HFFc6 (cell line): ENCODE results near the gene SAMHD1. TPM values are rescaled to one million over a fixed set of nuclear protein-coding genes. Genes with fewer than 3 reads are reported as not detected.

ENCODE experiments used
- DNase-seq: peaks from one replicate; pipeline ENCODE4 v3.0.0-alpha.2; 2018
- H3K27ac Mint-ChIP-seq: 2 replicates; pipeline ENCODE4 v1.8.0; 2020; ENCODE audit warnings: mild to moderate bottlenecking, mixed read lengths
- H3K27me3 Mint-ChIP-seq: 2 replicates; pipeline ENCODE4 v1.8.0; 2021; ENCODE audit warnings: mild to moderate bottlenecking, moderate library complexity, mixed read lengths; ENCODE audit not compliant: insufficient read depth
- H3K36me3 Mint-ChIP-seq: 2 replicates; pipeline ENCODE4 v1.8.0; 2021; ENCODE audit warnings: low read depth, mixed read lengths
- H3K4me1 Mint-ChIP-seq: 2 replicates; pipeline ENCODE4 v1.8.0; 2020; ENCODE audit warnings: low read depth, mixed read lengths
- H3K4me3 Mint-ChIP-seq: 2 replicates; pipeline ENCODE4 v1.8.0; 2020; ENCODE audit warnings: mild to moderate bottlenecking, moderate library complexity, mixed read lengths
- H3K9me3 Mint-ChIP-seq: 2 replicates; pipeline ENCODE4 v1.8.0; 2020; ENCODE audit warnings: mild to moderate bottlenecking, mixed read lengths
- total RNA-seq, 6 experiments: library from RNA; stranded (reverse); fragmentation: NEBNext Ultra II Directional; extraction: Animal tissue kit (Norgen Biotek cat#: 25700); gene quantifications; 2 replicates in 1 of 6; 3 replicates in 5 of 6; pipeline ENCODE4 v1.2.3, GENCODE V29; 2021
- TF ChIP-seq, protein P1 (sequence below): fragments of 200-600 bp; sonication (generic); IDR thresholded peaks from 2 replicates; pipeline ENCODE4 v1.5.0; 2021; ENCODE audit warnings: antibody characterized with exemption, mild to moderate bottlenecking

Gene SAMHD1
- total RNA-seq, 6 experiments from 2014 or later: 19.4 to 31.3 (median 23.8) TPM

DNA sequence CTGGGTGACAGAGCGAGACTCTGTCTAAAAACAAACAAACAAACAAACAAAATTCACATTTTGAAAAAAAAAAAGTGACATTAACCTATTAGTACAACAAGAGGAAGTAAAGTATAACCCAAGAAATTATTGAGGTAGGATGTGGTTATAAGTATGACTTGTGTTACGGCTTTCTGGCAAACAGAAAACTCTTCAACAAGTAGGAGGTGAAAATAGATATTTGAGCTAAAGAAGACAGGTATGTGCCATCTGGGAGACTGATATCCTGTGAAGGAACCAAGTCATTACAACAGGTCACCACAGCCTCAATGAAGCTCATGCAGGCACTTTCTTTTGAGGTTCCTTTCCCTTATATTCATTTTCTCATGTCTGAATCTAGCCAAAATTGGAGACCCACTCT is 46.8 kb downstream of the SAMHD1 start:
- H3K27ac Mint-ChIP-seq: no peak overlapping the region
- H3K4me3 Mint-ChIP-seq: no peak overlapping the region
- H3K9me3 Mint-ChIP-seq: no peaks in the 10 kb centered on the region
- H3K36me3 Mint-ChIP-seq: no peaks in the 10 kb centered on the region; the same call in 1 of the 2 replicates
- H3K4me1 Mint-ChIP-seq: peaks cover under 1% of the 10 kb centered on the region; the same call in 1 of the 2 replicates
- DNase-seq: no peak
- H3K27me3 Mint-ChIP-seq: no peaks in the 10 kb centered on the region
- TF ChIP-seq, protein P1, sequence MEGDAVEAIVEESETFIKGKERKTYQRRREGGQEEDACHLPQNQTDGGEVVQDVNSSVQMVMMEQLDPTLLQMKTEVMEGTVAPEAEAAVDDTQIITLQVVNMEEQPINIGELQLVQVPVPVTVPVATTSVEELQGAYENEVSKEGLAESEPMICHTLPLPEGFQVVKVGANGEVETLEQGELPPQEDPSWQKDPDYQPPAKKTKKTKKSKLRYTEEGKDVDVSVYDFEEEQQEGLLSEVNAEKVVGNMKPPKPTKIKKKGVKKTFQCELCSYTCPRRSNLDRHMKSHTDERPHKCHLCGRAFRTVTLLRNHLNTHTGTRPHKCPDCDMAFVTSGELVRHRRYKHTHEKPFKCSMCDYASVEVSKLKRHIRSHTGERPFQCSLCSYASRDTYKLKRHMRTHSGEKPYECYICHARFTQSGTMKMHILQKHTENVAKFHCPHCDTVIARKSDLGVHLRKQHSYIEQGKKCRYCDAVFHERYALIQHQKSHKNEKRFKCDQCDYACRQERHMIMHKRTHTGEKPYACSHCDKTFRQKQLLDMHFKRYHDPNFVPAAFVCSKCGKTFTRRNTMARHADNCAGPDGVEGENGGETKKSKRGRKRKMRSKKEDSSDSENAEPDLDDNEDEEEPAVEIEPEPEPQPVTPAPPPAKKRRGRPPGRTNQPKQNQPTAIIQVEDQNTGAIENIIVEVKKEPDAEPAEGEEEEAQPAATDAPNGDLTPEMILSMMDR: no peak

DNA sequence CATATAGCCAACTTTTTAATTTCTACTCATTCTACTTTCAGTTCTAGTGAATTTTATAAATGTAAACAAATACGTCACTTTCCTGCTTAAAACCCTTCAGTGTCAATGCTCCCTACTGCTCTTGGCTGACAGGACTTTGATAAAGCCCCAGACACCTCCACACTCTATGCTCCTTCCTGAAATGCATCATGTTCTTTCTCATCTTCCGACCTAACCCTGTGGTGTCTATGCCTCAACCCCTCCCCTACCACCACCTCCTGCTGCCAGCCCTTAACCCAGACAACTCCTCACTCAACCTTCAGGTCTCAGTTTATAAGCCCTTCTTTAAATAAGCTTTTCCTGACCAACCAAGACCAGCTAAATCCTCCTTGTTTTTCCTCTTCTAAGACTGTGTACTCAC is 56.5 kb downstream of the SAMHD1 start:
- Mint-ChIP-seq H3K27ac (no peak overlapping the region), H3K27me3 (no peaks in the 10 kb centered on the region), H3K9me3 (no peaks in the 10 kb centered on the region), H3K4me3 (no peak overlapping the region), H3K36me3 (no peaks in the 10 kb centered on the region; the same call in 1 of the 2 replicates), H3K4me1 (peaks cover 12% of the 10 kb centered on the region)
- DNase-seq: no peak
- TF ChIP-seq, protein P1: no peak

DNA sequence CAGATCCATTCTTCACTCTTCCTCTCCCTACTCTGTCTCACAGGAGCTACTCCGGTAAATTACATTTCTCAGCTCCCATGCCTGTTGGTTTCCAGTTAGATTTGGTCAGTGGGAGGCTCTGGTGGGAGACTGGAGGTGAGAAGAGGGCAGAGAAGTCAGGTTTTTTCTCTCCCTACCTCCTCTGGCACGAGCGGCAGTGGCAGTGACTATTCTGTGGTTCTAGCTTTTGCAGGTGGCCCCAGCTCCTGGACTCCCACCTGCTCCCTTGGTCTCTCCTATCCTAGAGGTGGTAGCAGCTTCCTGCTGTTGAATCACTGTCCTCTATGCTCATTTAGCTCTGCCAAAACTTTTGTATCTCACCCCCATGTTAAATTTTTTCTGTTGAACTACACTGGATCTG is 57.7 kb downstream of the SAMHD1 start:
- Mint-ChIP-seq H3K4me1 (peaks cover 3% of the 10 kb centered on the region), H3K36me3 (no peaks in the 10 kb centered on the region; the same call in 1 of the 2 replicates), H3K4me3 (no peak overlapping the region), H3K27me3 (no peaks in the 10 kb centered on the region), H3K27ac (no peak overlapping the region), H3K9me3 (no peaks in the 10 kb centered on the region)
- TF ChIP-seq, protein P1: no peak
- DNase-seq: no peak

DNA sequence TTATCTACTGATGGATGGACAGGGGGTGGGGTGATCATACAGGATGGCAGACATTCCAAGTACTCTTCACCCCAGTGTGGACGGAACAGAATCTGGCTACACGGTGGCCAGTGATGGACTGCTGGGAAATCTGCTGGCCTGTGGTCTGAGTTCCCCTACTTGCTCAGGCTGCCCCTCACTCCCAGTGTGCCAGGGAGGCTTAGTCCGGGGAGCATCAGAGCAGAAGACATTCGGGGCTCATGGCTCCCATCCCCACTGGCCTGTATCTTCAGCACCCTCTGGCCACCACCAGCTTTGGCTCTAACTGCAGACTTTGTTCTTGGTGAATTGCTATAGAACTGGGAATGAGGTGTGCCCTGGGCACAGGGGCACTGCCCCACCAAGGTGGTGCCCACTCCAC is 60.3 kb downstream of the SAMHD1 start:
- Mint-ChIP-seq H3K4me1 (peaks cover 15% of the 10 kb centered on the region), H3K27me3 (no peaks in the 10 kb centered on the region), H3K36me3 (no peaks in the 10 kb centered on the region), H3K4me3 (no peak overlapping the region), H3K27ac (no peak overlapping the region), H3K9me3 (no peaks in the 10 kb centered on the region)
- no peak for DNase-seq
- TF ChIP-seq, protein P1: no peak

DNA sequence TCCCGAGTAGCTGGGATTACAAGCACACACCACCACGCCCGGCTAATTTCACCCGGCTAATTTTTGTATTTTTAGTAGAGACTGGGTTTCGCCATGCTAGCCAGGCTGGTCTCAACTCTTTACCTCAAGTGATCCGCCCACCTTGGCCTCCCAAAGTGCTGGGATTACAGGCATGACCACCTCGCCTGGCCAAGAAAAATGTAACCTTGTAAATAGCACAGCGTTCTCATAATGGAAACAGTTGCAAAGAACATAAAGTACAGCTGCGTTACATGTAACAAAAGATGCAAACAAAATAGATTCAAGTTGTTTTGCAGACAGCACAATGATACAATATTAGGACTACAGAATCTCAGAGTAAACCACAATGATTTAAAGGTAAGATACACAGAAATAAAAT is 60.9 kb downstream of the SAMHD1 start:
- H3K36me3 Mint-ChIP-seq: no peaks in the 10 kb centered on the region
- TF ChIP-seq, protein P1: no peak
- DNase-seq: no peak
- no peaks in the 10 kb centered on the region for H3K9me3 Mint-ChIP-seq
- H3K4me1 Mint-ChIP-seq: peaks cover 15% of the 10 kb centered on the region
- H3K27ac Mint-ChIP-seq: no peak overlapping the region
- H3K4me3 Mint-ChIP-seq: no peak overlapping the region
- no peaks in the 10 kb centered on the region for H3K27me3 Mint-ChIP-seq
